Stimulated activated CD4-positive, alpha-beta T cell treated with anti-CD3 and anti-CD28 coated beads, TNF-alpha, amount 100 ng/mL, for 48 hours (primary cell): ENCODE data around the gene MAGEF1.

Experiments
- DNase-seq, 3 donors: peaks; one replicate each; pipeline ENCODE4 v3.0.0-alpha.2; 2020; ENCODE audit warnings: low read depth in 3 of 3

Gene MAGEF1

GRCh38 chr3:184690192-184690883 lies 21.5 kb downstream of the MAGEF1 start:
- no peak for DNase-seq

GRCh38 chr3:184688882-184689271 lies 23.0 kb downstream of the MAGEF1 start:
- no peak for DNase-seq

- DNase-seq, result no peak
Observed at GRCh38 chr3:184688251-184688881, 23.5 kb downstream of the MAGEF1 start.

- no peak for DNase-seq
Observed at GRCh38 chr3:184687363-184688015, 24.4 kb downstream of the MAGEF1 start.

GRCh38 chr3:184685646-184686045 lies 26.2 kb downstream of the MAGEF1 start:
- DNase-seq, result no peak

- no peak for DNase-seq
Observed at GRCh38 chr3:184685055-184685454, 26.8 kb downstream of the MAGEF1 start.

DNA sequence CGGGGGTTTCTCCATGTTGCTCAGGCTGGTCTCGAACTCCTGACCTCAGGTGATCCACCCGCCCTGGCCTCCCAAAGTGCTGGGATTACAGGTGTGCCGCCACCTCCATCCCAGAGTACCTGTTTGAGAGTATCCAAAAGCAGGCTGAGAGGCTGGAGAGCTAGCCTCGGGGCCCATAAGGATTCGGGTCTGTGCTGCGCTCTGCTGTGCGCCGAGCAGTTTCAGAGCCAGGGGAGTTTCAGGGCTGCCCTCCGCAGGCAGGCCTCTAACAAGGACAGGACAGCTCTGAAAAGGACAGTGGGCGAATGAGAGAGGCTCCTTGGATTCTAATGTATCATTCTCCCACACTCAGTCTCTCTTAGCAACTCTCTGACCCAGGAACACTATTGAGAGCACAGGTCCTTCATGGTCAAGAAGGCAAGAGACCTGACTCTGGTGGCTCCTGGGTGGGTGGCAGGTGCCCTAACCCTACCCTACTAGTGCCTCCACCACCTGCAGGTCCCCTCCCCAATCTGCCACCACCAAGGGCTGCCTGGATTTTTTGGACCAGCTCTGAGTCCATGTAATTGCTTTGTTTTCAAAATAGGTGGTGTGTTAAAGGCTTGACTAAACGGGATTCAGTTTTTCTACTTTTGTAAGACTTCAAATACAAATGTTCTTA lies 27.8 kb downstream of the MAGEF1 start:
- DNase-seq, result no peak

DNA sequence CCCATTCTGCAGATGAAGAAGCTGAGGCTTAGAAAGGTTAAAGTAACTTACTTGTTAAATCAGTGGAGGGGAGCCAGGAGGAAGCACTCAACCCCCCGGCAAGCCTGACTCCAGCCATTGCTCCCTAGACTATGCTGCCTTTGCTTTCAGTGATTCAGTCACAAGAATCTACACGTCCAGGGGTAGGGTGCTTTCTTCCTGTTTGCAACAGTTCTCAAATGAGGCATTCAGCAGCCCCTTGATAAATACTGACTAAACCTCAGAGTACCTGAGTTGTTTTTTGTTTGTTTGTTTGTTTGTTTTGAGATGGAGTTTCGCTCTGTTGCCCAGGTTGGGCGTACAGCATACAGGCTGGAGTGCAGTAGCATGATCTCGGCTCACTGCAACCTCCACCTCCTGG lies 28.6 kb downstream of the MAGEF1 start:
- no peak for DNase-seq

GRCh38 chr3:184682671-184683070 lies 29.2 kb downstream of the MAGEF1 start:
- no peak for DNase-seq

DNA sequence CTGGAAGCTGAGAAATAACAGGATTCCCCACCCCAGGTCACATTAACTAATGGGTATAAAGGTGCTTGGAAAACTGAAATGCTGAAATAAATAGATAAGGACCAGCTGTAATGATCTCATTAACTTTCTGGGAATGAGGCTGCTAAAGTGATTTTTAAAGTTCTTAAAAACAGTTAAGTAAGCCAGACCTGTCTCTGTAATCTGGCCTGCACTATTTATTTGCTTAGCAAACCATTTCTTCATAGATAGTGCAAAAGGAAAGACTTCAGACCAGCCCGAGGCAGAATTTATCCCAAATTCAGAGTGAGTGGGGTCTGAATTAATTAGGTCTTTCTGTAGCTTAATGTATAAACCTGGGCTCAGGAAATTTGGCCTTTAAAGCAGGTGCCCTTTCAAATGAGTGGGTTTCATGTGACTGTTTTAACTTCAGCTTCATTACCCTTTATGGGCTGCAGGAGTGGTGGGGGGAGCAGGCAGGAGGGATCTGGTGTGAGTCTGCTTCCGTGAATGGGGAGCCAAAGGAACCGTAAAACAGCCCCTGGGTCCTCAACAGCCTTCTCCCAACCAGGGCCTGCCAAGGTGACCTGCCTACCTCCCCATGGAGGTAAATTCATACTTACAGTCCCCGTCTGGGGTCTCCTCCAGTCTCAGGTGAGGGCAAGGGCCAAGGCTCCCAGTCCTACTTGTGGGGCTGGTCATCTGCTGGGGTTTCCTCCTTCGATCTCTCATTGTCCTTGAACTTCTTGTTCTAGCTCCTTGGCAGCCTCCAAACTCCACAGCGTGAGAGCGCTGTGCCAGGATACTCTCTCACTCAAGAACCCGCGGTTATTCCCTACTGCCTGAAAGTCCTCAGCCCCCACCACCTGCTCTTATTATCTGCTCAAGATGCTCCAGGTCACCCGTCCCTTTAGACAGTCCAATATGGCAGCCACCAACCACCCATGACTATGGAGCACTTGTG lies 31.2 kb downstream of the MAGEF1 start:
- DNase-seq, result no peak

DNA sequence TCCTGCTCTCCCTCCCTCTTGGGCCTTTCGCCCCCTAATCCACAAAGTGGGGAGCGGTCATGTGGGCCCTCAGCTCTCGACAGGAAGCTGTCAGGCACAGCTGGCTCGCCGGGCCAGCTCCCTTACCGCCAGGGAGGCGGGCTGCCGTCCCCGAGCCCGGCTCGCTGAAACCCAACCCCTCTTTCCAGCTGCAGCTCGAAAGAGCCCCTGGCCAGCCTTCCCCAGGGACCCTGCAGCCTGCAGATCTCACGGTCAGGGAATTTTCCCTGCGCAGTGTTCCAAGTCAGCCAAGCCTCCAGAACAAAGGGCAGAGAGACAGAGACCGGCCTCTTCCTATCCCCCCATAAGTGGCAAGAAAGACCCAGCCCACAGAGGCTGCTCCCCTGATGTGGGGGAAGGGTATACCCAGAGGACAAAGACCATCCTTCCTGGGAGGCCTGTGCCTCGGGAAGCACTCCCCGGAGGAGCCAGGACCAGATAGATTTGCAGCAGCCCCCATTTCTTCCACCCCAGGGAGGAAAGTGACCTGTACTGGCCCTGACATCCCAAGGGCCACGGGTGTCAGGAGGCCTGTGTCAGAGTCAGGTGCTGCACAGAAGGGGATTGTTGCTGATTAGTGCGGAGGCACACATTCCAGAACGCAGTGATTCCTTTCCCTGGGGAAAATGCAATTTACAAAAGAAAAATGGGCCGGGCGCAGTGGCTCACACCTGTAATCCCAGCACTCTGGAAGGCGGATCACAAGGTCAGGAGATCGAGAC lies 32.6 kb downstream of the MAGEF1 start:
- no peak for DNase-seq

DNA sequence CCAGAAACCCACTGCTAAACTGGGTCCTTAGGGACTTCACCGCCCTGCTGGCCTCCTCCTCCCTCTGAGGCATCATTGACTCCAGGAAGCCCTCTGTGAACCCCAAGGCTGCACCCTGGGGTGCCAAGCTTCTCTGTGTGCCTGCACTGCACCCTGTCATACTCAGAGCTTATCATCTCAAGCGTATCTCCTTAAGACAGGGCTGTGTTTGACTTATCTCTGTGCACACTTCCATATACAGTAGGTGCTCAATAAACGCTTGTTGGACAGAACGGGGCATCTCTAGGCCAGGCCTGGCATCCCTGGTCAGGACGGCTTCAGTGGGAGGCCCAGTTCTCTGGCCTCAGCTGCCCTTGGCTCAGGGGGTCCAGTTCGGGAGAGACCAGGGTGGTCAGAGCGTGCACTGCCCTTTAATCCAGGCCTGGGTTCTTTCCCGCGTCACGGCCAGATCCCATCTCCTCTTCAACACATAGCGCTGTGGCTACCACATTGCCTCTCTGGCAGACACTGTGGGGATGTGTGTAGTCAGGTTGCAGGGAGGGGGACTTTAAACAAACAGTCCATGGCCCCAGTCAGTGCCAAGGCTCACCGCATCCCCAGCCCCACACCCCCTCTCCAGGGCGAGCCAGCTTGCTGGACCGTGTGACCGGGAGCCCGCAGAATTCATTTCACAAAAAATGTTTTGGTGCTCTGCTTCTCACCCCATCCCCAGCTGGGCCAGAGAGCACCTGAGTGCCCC lies 33.4 kb downstream of the MAGEF1 start:
- no peak for DNase-seq

GRCh38 chr3:184677344-184678316 lies 34.2 kb downstream of the MAGEF1 start:
- no peak for DNase-seq

GRCh38 chr3:184676927-184677326 lies 34.9 kb downstream of the MAGEF1 start:
- DNase-seq, result no peak

DNA sequence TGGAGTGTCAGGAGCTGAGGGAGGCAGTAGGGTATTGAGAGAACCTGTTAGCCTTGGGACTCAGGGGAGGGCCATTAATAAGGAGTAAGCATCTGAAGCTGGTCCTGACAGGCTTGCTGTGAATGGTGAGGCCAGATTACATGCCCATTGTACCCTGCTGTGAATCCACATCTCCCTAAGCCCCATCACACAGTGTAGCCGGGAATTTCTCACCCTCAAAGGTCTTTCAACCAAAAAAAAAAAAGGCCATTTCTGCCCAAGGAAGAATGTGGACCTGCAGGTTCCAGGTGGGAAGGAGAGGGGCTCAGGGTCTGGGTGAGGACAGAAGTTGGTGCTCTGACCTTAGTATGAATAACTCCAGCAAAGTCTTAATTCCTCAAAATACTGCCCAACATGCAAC lies 37.2 kb downstream of the MAGEF1 start:
- no peak for DNase-seq

GRCh38 chr3:184672977-184673870 lies 38.6 kb downstream of the MAGEF1 start:
- no peak for DNase-seq

GRCh38 chr3:184672335-184672734 lies 39.5 kb downstream of the MAGEF1 start:
- no peak for DNase-seq

DNA sequence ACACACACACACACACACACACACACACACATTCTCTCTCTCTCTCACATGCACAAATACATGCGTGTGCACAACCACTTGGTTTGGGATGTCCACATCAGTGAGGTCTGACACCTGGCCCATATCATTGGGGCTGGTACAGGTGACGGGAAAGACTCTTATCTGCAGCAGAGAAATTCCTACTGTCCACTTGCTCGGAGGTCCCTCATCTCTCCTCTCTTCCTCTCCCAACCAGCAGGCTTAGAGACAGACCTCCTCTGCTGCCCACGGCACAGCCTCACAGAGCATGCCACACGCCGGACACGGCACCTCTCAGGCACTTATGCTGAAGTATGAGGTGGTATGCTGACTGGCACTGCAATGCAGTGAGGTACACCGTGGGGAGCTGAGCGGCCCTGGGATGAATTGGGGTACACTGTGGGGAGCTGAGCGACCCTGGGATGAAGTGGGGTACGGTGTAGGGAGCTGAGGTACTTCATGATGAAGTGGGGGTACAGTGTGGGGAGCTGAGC lies 41.7 kb downstream of the MAGEF1 start:
- DNase-seq, result no peak
